Natural killer cell (primary cell): ENCODE data around the gene SLC10A1. TPM values are rescaled to one million over a fixed set of nuclear protein-coding genes. Genes with fewer than 3 reads are reported as not detected.
"Not testable (repeated sequence)": the region's sequence is repeated elsewhere in the genome, so short reads cannot be mapped to it uniquely, and the experiment has no call there.

Experiments used
- ATAC-seq, 3 donors: fragments of 150-1000 bp in 2 of 3; fragments of 200-7000 bp in 1 of 3; cut with Tn5 transposase; 1 replicate in 1 of 3; 2 replicates in 2 of 3; pipeline ENCODE4 v1.10.0; 2021; ENCODE audit warnings: mild to moderate bottlenecking in 2 of 3, moderate library complexity in 2 of 3
- DNase-seq, 2 donors: peaks; one replicate each; pipeline versions ENCODE4 v3.0.0 to v3.0.0-alpha.2; 2013 to 2021; ENCODE audit warnings: mixed read lengths in 1 of 2
- H3K27ac ChIP-seq: one replicate; pipeline ENCODE4 v1.5.1; 2013; ENCODE audit warnings: mild to moderate bottlenecking, low read length
- H3K27me3 ChIP-seq: one replicate; pipeline ENCODE4 v1.6.1; 2013; ENCODE audit warnings: low read length; ENCODE audit not compliant: control insufficient read depth, insufficient read depth
- H3K36me3 ChIP-seq: one replicate; pipeline ENCODE4 v1.6.1; 2013; ENCODE audit warnings: low read length; ENCODE audit not compliant: control insufficient read depth, insufficient read depth
- H3K4me1 ChIP-seq: one replicate; pipeline ENCODE4 v1.6.1; 2013; ENCODE audit warnings: low read length; ENCODE audit not compliant: control insufficient read depth, insufficient read depth
- H3K4me3 ChIP-seq: one replicate; pipeline ENCODE4 v1.5.1; 2013; ENCODE audit warnings: low read length
- H3K9me3 ChIP-seq: one replicate; pipeline ENCODE4 v1.6.1; 2013; ENCODE audit warnings: low read length; ENCODE audit not compliant: control insufficient read depth, insufficient read depth
- H3K27ac Mint-ChIP-seq, 2 donors: one replicate each; pipeline ENCODE4 v1.8.0; 2022; ENCODE audit warnings: mild to moderate bottlenecking in 2 of 2, mixed read lengths in 2 of 2, moderate library complexity in 1 of 2
- H3K27me3 Mint-ChIP-seq, 2 donors: one replicate each; pipeline ENCODE4 v1.8.0; 2022; ENCODE audit warnings: low read depth in 2 of 2, mixed read lengths in 2 of 2
- H3K36me3 Mint-ChIP-seq: one replicate; pipeline ENCODE4 v1.8.0; 2022; ENCODE audit warnings: mixed read lengths
- H3K4me1 Mint-ChIP-seq, 2 donors: one replicate each; pipeline ENCODE4 v1.8.0; 2022; ENCODE audit warnings: mixed read lengths in 2 of 2
- H3K4me3 Mint-ChIP-seq: one replicate; pipeline ENCODE4 v1.8.0; 2022; ENCODE audit warnings: mild to moderate bottlenecking, moderate library complexity, mixed read lengths
- H3K9me3 Mint-ChIP-seq, 2 donors: one replicate each; pipeline ENCODE4 v1.8.0; 2022; ENCODE audit warnings: mixed read lengths in 2 of 2
- CTCF ChIP-seq: fragments of 200-600 bp; IDR thresholded peaks from one replicate; pipeline ENCODE4 v1.8.0; 2022; ENCODE audit warnings: antibody characterized with exemption
- WGBS: methylation state at CpG from one replicate; pipeline ENCODE4 v1.1.7; 2013; ENCODE audit warnings: missing lambda C conversion rate; ENCODE audit not compliant: insufficient coverage; 5-methylcytosine and 5-hydroxymethylcytosine counted together
- intact Hi-C: fragments of 100-400 bp; cut with micrococcal nuclease; formaldehyde crosslinking; loops from one replicate; pipeline ENCODE4 v1.14.2; 2022
- total RNA-seq, 4 donors: library from RNA; stranded (reverse); fragments of 120-200 nt in 1 of 4; gene quantifications; one replicate each; pipeline versions ENCODE4 v1.2.3 to v1.2.4, GENCODE V29; 2013 to 2022

Gene SLC10A1
- total RNA-seq, 3 donors from 2014 or later (not counting 1 experiment from before 2014, with no cell fraction given) = not detected

- Mint-ChIP-seq H3K4me3 (no peak overlapping the region), H3K27ac (no peak overlapping the region), H3K27me3 (peaks cover 0 to 2% of the 10 kb centered on the region in 2 donors), H3K9me3 (no peaks in the 10 kb centered on the region), H3K4me1 (peaks cover 0 to 5% of the 10 kb centered on the region in 2 donors), H3K36me3 (no peaks in the 10 kb centered on the region)
- no peaks in the 10 kb centered on the region for H3K27me3 ChIP-seq
- H3K4me3 ChIP-seq = no peak overlapping the region
- no peaks in the 10 kb centered on the region for H3K4me1 ChIP-seq
- intact Hi-C loops = loop anchor here (5.0 kb wide), 3 partner anchors 196 to 1156 kb away; no protein-coding TSS in a partner anchor
- DNase-seq (no peak), ATAC-seq (no peak)
- H3K9me3 ChIP-seq = no peaks in the 10 kb centered on the region
- H3K27ac ChIP-seq = no peak overlapping the region
- TF ChIP-seq CTCF = no peak
- WGBS = 90% methylated on average over 3 of the region's 5 CpGs
- no peaks in the 10 kb centered on the region for H3K36me3 ChIP-seq
Observed at GRCh38 chr14:69816216-69816615, 19.2 kb upstream of the SLC10A1 start.

DNA sequence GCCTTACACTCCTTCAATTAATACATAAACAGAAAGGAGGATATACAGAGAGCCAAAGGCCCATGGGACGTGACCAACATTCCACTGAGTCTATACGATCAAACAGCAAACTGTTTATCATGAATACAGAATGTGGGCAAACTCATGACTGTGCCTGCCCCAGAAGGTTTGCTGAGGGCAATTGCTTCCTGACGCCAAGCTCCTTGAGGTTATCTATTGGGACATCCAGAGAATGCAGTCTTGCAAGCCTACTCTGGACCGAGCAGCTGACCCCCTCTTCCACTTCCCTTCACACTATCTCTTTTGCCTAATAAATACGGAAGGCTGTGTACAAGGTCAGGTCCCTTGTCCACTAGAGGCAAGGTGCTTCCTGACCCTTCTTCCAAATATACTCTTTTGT lies 18.5 kb upstream of the SLC10A1 start:
- DNase-seq (no peak), ATAC-seq (no peak)
- H3K27me3 Mint-ChIP-seq = peaks cover 0 to 6% of the 10 kb centered on the region in 2 donors
- TF ChIP-seq CTCF = no peak
- no peaks in the 10 kb centered on the region for H3K9me3 ChIP-seq
- H3K36me3 Mint-ChIP-seq = no peaks in the 10 kb centered on the region
- H3K9me3 Mint-ChIP-seq = no peaks in the 10 kb centered on the region
- H3K4me1 Mint-ChIP-seq = peaks cover 0 to 5% of the 10 kb centered on the region in 2 donors
- intact Hi-C loops = loop anchor here (5.0 kb wide), 3 partner anchors 197 to 1157 kb away; no protein-coding TSS in a partner anchor
- H3K27ac Mint-ChIP-seq = no peak overlapping the region
- no peak overlapping the region for H3K4me3 ChIP-seq
- no peak overlapping the region for H3K27ac ChIP-seq
- no peaks in the 10 kb centered on the region for H3K27me3 ChIP-seq
- H3K4me3 Mint-ChIP-seq = no peak overlapping the region
- 80% methylated on average over 5 of the region's 5 CpGs for WGBS
- no peaks in the 10 kb centered on the region for H3K4me1 ChIP-seq
- H3K36me3 ChIP-seq = no peaks in the 10 kb centered on the region

GRCh38 chr14:69814397-69814796 lies 17.4 kb upstream of the SLC10A1 start:
- Histone ChIP-seq H3K9me3 (no peaks in the 10 kb centered on the region), H3K4me3 (no peak overlapping the region), H3K36me3 (no peaks in the 10 kb centered on the region), H3K4me1 (no peaks in the 10 kb centered on the region), H3K27me3 (no peaks in the 10 kb centered on the region), H3K27ac (no peak overlapping the region)
- 81% methylated on average over 3 of the region's 3 CpGs for WGBS
- ATAC-seq = no peak
- H3K36me3 Mint-ChIP-seq = no peaks in the 10 kb centered on the region
- no peak overlapping the region for H3K27ac Mint-ChIP-seq
- intact Hi-C loops = no loop called here
- H3K4me3 Mint-ChIP-seq = no peak overlapping the region
- TF ChIP-seq CTCF = no peak
- peaks cover 0 to 5% of the 10 kb centered on the region in 2 donors for H3K4me1 Mint-ChIP-seq
- peaks cover 0 to 6% of the 10 kb centered on the region in 2 donors for H3K27me3 Mint-ChIP-seq
- no peak for DNase-seq
- H3K9me3 Mint-ChIP-seq = no peaks in the 10 kb centered on the region

- H3K27ac Mint-ChIP-seq, H3K4me1 ChIP-seq, H3K4me1 Mint-ChIP-seq, DNase-seq, H3K27me3 Mint-ChIP-seq, H3K4me3 ChIP-seq, H3K36me3 ChIP-seq, H3K9me3 Mint-ChIP-seq, ATAC-seq, H3K27me3 ChIP-seq, H3K9me3 ChIP-seq, H3K4me3 Mint-ChIP-seq, H3K27ac ChIP-seq, H3K36me3 Mint-ChIP-seq, intact Hi-C loops: not testable (repeated sequence)
- 84% methylated on average over 6 of the region's 6 CpGs for WGBS
Observed at GRCh38 chr14:69813346-69813745, 16.3 kb upstream of the SLC10A1 start.
